HEK293 (cell line): ENCODE data around the gene PREX1.

Source experiments
- CTCF ChIA-PET: fragments of 350-600 bp; formaldehyde crosslinking; extraction: SDS; loops from one replicate; lab custom pipeline; 2021; ENCODE audit warnings: antibody characterized with exemption; lab: Yijun Ruan, JAX
- POLR2A ChIA-PET: fragments of 300-600 bp; formaldehyde crosslinking; extraction: SDS; loops from one replicate; lab custom pipeline; 2020; ENCODE audit warnings: antibody characterized with exemption, inconsistent platforms; lab: Yijun Ruan, JAX
- H3K27ac ChIP-seq: fragments of 200-500 bp; sonication (Bioruptor generic); 2 replicates; pipeline ENCODE4 v1.5.1; 2014; ENCODE audit warnings: low read depth, low read length, control low read depth, inconsistent platforms; ENCODE audit errors: extremely low read depth
- H3K36me3 ChIP-seq, 2 experiments: fragments of 200-500 bp in 1 of 2; sonication (Bioruptor generic) in 1 of 2; 1 replicate in 1 of 2; 2 replicates in 1 of 2; pipeline ENCODE4 v1.5.1; 2014 to 2017; ENCODE audit warnings: inconsistent platforms in 2 of 2, low read length in 2 of 2; ENCODE audit not compliant: control insufficient read depth in 2 of 2, insufficient read depth in 1 of 2
- H3K4me1 ChIP-seq: fragments of 200-500 bp; sonication (Bioruptor generic); 2 replicates; pipeline ENCODE4 v1.5.1; 2014; ENCODE audit warnings: mild to moderate bottlenecking, low read length, inconsistent platforms; ENCODE audit not compliant: control insufficient read depth, insufficient read depth
- H3K4me3 ChIP-seq: 2 replicates; pipeline ENCODE4 v1.5.1; 2011; ENCODE audit warnings: low read depth, mild to moderate bottlenecking, control low read depth, low read length, moderate library complexity
- H3K9me3 ChIP-seq: fragments of 200-500 bp; sonication (Bioruptor generic); 2 replicates; pipeline ENCODE4 v1.5.1; 2014; ENCODE audit warnings: low read depth, low read length, inconsistent platforms; ENCODE audit not compliant: control insufficient read depth, insufficient read depth
- ATF2 ChIP-seq: fragments of 450-650 bp; formaldehyde crosslinking; IDR thresholded peaks from 2 replicates; pipeline ENCODE4 v1.5.1; 2016; ENCODE audit warnings: missing biosample characterization, missing genetic modification characterization, low read depth
- BCL11B ChIP-seq: fragments of 450-650 bp; formaldehyde crosslinking; IDR thresholded peaks from 2 replicates; pipeline ENCODE4 v1.5.1; 2016; ENCODE audit warnings: low read depth, missing biosample characterization, missing genetic modification characterization
- GLI2 ChIP-seq: fragments of 450-650 bp; formaldehyde crosslinking; IDR thresholded peaks from 2 replicates; pipeline ENCODE4; 2017; ENCODE audit warnings: missing biosample characterization, missing genetic modification characterization, low read depth, borderline replicate concordance
- SETDB1 ChIP-seq: IDR thresholded peaks from one replicate; pipeline ENCODE4 v1.6.1; 2017; ENCODE audit warnings: mild to moderate bottlenecking, low read length, moderate library complexity, mixed read lengths; ENCODE audit not compliant: insufficient read length
- TSHZ1 ChIP-seq: fragments of 450-650 bp; formaldehyde crosslinking; IDR thresholded peaks from 2 replicates; pipeline ENCODE4 v1.5.1; 2016; ENCODE audit warnings: missing biosample characterization, missing genetic modification characterization, borderline replicate concordance
- ZBTB10 ChIP-seq: fragments of 450-650 bp; formaldehyde crosslinking; IDR thresholded peaks from 2 replicates; pipeline ENCODE4 v1.5.1; 2016; ENCODE audit warnings: missing biosample characterization, missing genetic modification characterization
- ZEB2 ChIP-seq: fragments of 450-650 bp; formaldehyde crosslinking; IDR thresholded peaks from 2 replicates; pipeline ENCODE4 v1.5.1; 2016; ENCODE audit warnings: missing biosample characterization, missing genetic modification characterization
- ZFP37 ChIP-seq: fragments of 450-650 bp; formaldehyde crosslinking; IDR thresholded peaks from 2 replicates; pipeline ENCODE4 v1.5.1; 2016; ENCODE audit warnings: missing biosample characterization, missing genetic modification characterization
- ZNF202 ChIP-seq: fragments of 450-650 bp; formaldehyde crosslinking; IDR thresholded peaks from 2 replicates; pipeline ENCODE4 v1.5.1; 2016; ENCODE audit warnings: missing biosample characterization, missing genetic modification characterization, borderline replicate concordance
- ZNF280D ChIP-seq: fragments of 450-650 bp; formaldehyde crosslinking; IDR thresholded peaks from 2 replicates; pipeline ENCODE4 v1.5.1; 2016; ENCODE audit warnings: missing biosample characterization, missing genetic modification characterization
- ZNF530 ChIP-seq: fragments of 450-650 bp; formaldehyde crosslinking; IDR thresholded peaks from 2 replicates; pipeline ENCODE4 v1.5.1; 2016; ENCODE audit warnings: low read depth, missing biosample characterization, missing genetic modification characterization
- ZNF561 ChIP-seq: fragments of 450-650 bp; IDR thresholded peaks from 2 replicates; pipeline ENCODE4 v1.5.1; 2018; ENCODE audit warnings: missing biosample characterization, missing genetic modification characterization, borderline replicate concordance
- ZNF580 ChIP-seq: fragments of 450-650 bp; formaldehyde crosslinking; IDR thresholded peaks from 2 replicates; pipeline ENCODE4 v1.5.1; 2016; ENCODE audit warnings: missing biosample characterization, missing genetic modification characterization
- ZNF623 ChIP-seq: fragments of 450-650 bp; formaldehyde crosslinking; IDR thresholded peaks from 2 replicates; pipeline ENCODE4 v1.5.1; 2016; ENCODE audit warnings: missing biosample characterization, missing genetic modification characterization
- ZNF692 ChIP-seq: fragments of 450-650 bp; formaldehyde crosslinking; IDR thresholded peaks from 2 replicates; pipeline ENCODE4 v1.5.1; 2016; ENCODE audit warnings: missing biosample characterization, missing genetic modification characterization
- ZNF830 ChIP-seq: fragments of 450-650 bp; IDR thresholded peaks from 2 replicates; pipeline ENCODE4 v1.5.0; 2018; ENCODE audit warnings: missing biosample characterization, missing genetic modification characterization, low read depth, mild to moderate bottlenecking, moderate library complexity
- ZNF843 ChIP-seq: fragments of 450-650 bp; formaldehyde crosslinking; IDR thresholded peaks from 2 replicates; pipeline ENCODE4 v1.5.1; 2016; ENCODE audit warnings: missing biosample characterization, missing genetic modification characterization

Gene PREX1

GRCh38 chr20:48720256-48720985 is 107.4 kb downstream of the PREX1 start (continued):
- no peak for TF ChIP-seq ZNF561
- TF ChIP-seq BCL11B (tag by site-specific recombination), result no peak

GRCh38 chr20:48719598-48720255 is 108.1 kb downstream of the PREX1 start:
- CTCF ChIA-PET, result no interaction called here
- Histone ChIP-seq H3K36me3 (no peaks in the 10 kb centered on the region), H3K27ac (no peak overlapping the region), H3K4me3 (no peak overlapping the region), H3K4me1 (no peaks in the 10 kb centered on the region), H3K9me3 (no peaks in the 10 kb centered on the region)
- POLR2A ChIA-PET, result no interaction called here
- TF ChIP-seq ZNF843, result no peak
- no peak for TF ChIP-seq ZNF280D (tag by site-specific recombination)
- TF ChIP-seq ZNF830 (tag by site-specific recombination), result no peak
- TF ChIP-seq ZNF530 (tag by site-specific recombination), result no peak
- no peak for TF ChIP-seq ZNF692 (tag by site-specific recombination)
- peak; percentile 96 for TF ChIP-seq ZNF623 (tag by site-specific recombination)

GRCh38 chr20:48718786-48719578 is 108.8 kb downstream of the PREX1 start:
- POLR2A ChIA-PET, result no interaction called here
- Histone ChIP-seq H3K9me3 (no peaks in the 10 kb centered on the region), H3K27ac (no peak overlapping the region), H3K4me3 (no peak overlapping the region), H3K36me3 (no peaks in the 10 kb centered on the region), H3K4me1 (no peaks in the 10 kb centered on the region)
- CTCF ChIA-PET, result interaction anchor here (1.7 kb wide), 1 partner anchor 62 kb away, joined by 7 read pairs; no protein-coding TSS in a partner anchor
- TF ChIP-seq ATF2 (tag by site-specific recombination) (no peak), ZBTB10 (tag by site-specific recombination) (no peak), ZEB2 (tag by site-specific recombination) (no peak), SETDB1 (no peak), GLI2 (tag by site-specific recombination) (no peak), ZNF580 (tag by site-specific recombination) (no peak), ZNF202 (tag by site-specific recombination) (no peak), TSHZ1 (tag by site-specific recombination) (no peak), ZFP37 (no peak)
